B cell (primary cell): ENCODE data around the gene HMCN1. TPM values are rescaled to one million over a fixed set of nuclear protein-coding genes. Genes with fewer than 3 reads are reported as not detected.

Experiments
- ATAC-seq: fragments of 200-7000 bp; cut with Tn5 transposase; one replicate; pipeline ENCODE4 v1.10.0; 2021; ENCODE audit warnings: low read depth, mild to moderate bottlenecking, moderate number of reproducible peaks, moderate library complexity
- CTCF ChIA-PET: fragments of 350-600 bp; sonication (Branson Sonifier 250); formaldehyde crosslinking; loops from one replicate; lab custom pipeline; 2021; ENCODE audit warnings: antibody characterized with exemption, inconsistent platforms; lab: Charles Lee
- POLR2A ChIA-PET: fragments of 350-600 bp; sonication (Branson Sonifier 250); formaldehyde crosslinking; loops from one replicate; lab custom pipeline; 2021; ENCODE audit warnings: antibody characterized with exemption; lab: Charles Lee
- DNase-seq: peaks from one replicate; pipeline ENCODE4 v3.0.0; 2013
- H2AFZ ChIP-seq: 2 replicates; pipeline ENCODE4 v1.6.1; 2012; ENCODE audit warnings: mild to moderate bottlenecking, low read depth, low read length; ENCODE audit not compliant: insufficient read depth, poor library complexity, severe bottlenecking
- H3K27ac ChIP-seq, 2 donors: 1 replicate in 1 of 2; 2 replicates in 1 of 2; pipeline ENCODE4 v1.5.1; 2012 to 2013; ENCODE audit warnings: low read length in 2 of 2, mild to moderate bottlenecking in 2 of 2, moderate library complexity in 1 of 2
- H3K27me3 ChIP-seq, 4 experiments: fragments of 200-600 bp in 1 of 4; sonication (generic) in 1 of 4; replicated peaks in 1 of 4; 1 replicate in 2 of 4; 2 replicates in 2 of 4; pipeline versions ENCODE4 v1.6.1 to v1.7.0; 2013 to 2016; ENCODE audit warnings: low read length in 3 of 4, mild to moderate bottlenecking in 2 of 4, mixed read lengths in 1 of 4, moderate library complexity in 1 of 4; ENCODE audit not compliant: insufficient read depth in 4 of 4, control insufficient read depth in 3 of 4; ENCODE audit errors: control extremely low read depth in 1 of 4
- H3K36me3 ChIP-seq, 2 experiments: replicated peaks in 1 of 2; 1 replicate in 1 of 2; 2 replicates in 1 of 2; pipeline versions ENCODE4 v1.6.1 to v1.7.1; 2013; ENCODE audit warnings: low read length in 1 of 2; ENCODE audit not compliant: insufficient read depth in 2 of 2, control insufficient read depth in 1 of 2; ENCODE audit errors: control extremely low read depth in 1 of 2, extremely low read depth in 1 of 2
- H3K4me1 ChIP-seq, 2 donors: fragments of 200-600 bp in 1 of 2; sonication (generic) in 1 of 2; 1 replicate in 1 of 2; 2 replicates in 1 of 2; pipeline versions ENCODE4 v1.5.1 to v1.6.1; 2013 to 2017; ENCODE audit warnings: low read length in 2 of 2; ENCODE audit not compliant: control insufficient read depth in 2 of 2, insufficient read depth in 2 of 2
- H3K4me2 ChIP-seq: replicated peaks from 2 replicates; pipeline ENCODE3; 2012; ENCODE audit warnings: mild to moderate bottlenecking, low read depth, low read length; ENCODE audit not compliant: poor library complexity, severe bottlenecking
- H3K4me3 ChIP-seq, 5 experiments: fragments of 200-600 bp in 1 of 5; sonication (generic) in 1 of 5; 1 replicate in 3 of 5; 2 replicates in 2 of 5; pipeline versions ENCODE4 v1.5.1 to v1.7.0; 2011 to 2016; ENCODE audit warnings: low read length in 4 of 5, mild to moderate bottlenecking in 4 of 5, low read depth in 2 of 5, control low read depth in 1 of 5, moderate library complexity in 1 of 5; ENCODE audit not compliant: insufficient read depth in 1 of 5; ENCODE audit errors: control extremely low read depth in 1 of 5, extremely low read depth in 1 of 5
- H3K79me2 ChIP-seq: fragments of 200-600 bp; sonication (generic); one replicate; pipeline ENCODE4 v1.6.0; 2016; ENCODE audit warnings: low read length; ENCODE audit not compliant: control insufficient read depth, insufficient read depth
- H3K9ac ChIP-seq: fragments of 200-600 bp; sonication (generic); 2 replicates; pipeline ENCODE4 v1.6.1; 2017; ENCODE audit warnings: mild to moderate bottlenecking, low read length, moderate library complexity
- H3K9me3 ChIP-seq, 3 donors: one replicate each; pipeline versions ENCODE4 v1.6.1 to v1.7.1; 2013; ENCODE audit warnings: low read length in 2 of 3; ENCODE audit not compliant: control insufficient read depth in 2 of 3, insufficient read depth in 1 of 3; ENCODE audit errors: control extremely low read depth in 1 of 3
- H4K20me1 ChIP-seq: 2 replicates; pipeline ENCODE4 v1.6.0; 2012; ENCODE audit warnings: mild to moderate bottlenecking, low read length; ENCODE audit not compliant: insufficient read depth, control insufficient read depth, poor library complexity, severe bottlenecking
- H3K27ac Mint-ChIP-seq: one replicate; pipeline ENCODE4 v1.8.0; 2021; ENCODE audit warnings: mixed read lengths
- H3K27me3 Mint-ChIP-seq: one replicate; pipeline ENCODE4 v1.8.0; 2021; ENCODE audit warnings: mixed read lengths
- H3K4me1 Mint-ChIP-seq: one replicate; pipeline ENCODE4 v1.8.0; 2021; ENCODE audit warnings: mixed read lengths
- H3K4me3 Mint-ChIP-seq: one replicate; pipeline ENCODE4 v1.8.0; 2021; ENCODE audit warnings: mixed read lengths
- H3K9me3 Mint-ChIP-seq: one replicate; pipeline ENCODE4 v1.8.0; 2022; ENCODE audit warnings: mixed read lengths; ENCODE audit not compliant: insufficient read depth
- EZH2 ChIP-seq: IDR thresholded peaks from 2 replicates; pipeline ENCODE4 v1.6.1; 2012; ENCODE audit warnings: borderline replicate concordance, low read depth, mild to moderate bottlenecking, moderate library complexity, low read length; ENCODE audit not compliant: insufficient read depth, poor library complexity, severe bottlenecking
- WGBS: methylation state at CpG from one replicate; pipeline ENCODE4 v1.1.5; 2013; ENCODE audit warnings: missing lambda C conversion rate; ENCODE audit not compliant: insufficient coverage; 5-methylcytosine and 5-hydroxymethylcytosine counted together
- intact Hi-C: fragments of 100-400 bp; cut with micrococcal nuclease; formaldehyde crosslinking; loops from one replicate; pipeline ENCODE4 v1.10.0; 2022
- polyA plus RNA-seq: library from polyadenylated mRNA; depleted of rRNA; stranded (reverse); fragments of >200 nt; gene quantifications from 2 replicates; pipeline ENCODE4 v1.2.3, GENCODE V29; 2012
- total RNA-seq, 2 donors: library from RNA; stranded (reverse); fragments of 120-200 nt in 1 of 2; gene quantifications; 1 replicate in 1 of 2; 2 replicates in 1 of 2; pipeline versions ENCODE4 v1.2.3 to v1.2.4, GENCODE V29; 2013 to 2022
- TF ChIP-seq, protein P1 (sequence below): fragments of 200-600 bp; IDR thresholded peaks from one replicate; pipeline ENCODE4 v1.8.0; 2022; ENCODE audit warnings: antibody characterized with exemption, mild to moderate bottlenecking

Gene HMCN1
- total and polyA plus RNA-seq, 2 donors (not counting 1 experiment from before 2014, with no cell fraction given): not detected

DNA sequence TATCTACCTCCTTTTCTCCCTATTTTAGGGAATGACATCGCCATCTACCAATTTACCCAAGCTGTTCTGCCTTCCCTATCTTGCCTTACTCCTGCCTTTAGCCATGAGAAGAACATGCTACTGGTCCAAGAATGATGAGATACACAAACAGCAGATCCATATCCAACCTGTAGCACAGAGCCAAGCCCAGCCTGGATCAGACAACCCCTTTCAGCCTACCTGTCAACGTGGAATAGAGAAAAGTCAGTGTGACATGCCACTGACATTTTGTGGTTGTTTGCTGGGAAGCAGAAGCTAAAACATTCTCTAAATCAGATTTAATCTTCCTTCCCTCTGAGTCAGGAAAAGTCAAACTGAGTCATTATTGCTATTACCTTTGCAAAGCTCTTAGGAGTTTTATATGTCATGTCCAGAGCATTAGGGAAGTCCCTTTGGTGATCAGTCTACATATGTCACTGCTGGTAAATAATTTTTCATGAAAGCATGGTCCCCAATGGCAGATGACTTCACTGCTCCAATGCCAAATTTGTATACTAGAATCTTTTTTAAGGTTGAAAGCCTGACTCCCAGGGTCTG, 497.8 kb downstream of the HMCN1 start:
- H3K79me2 ChIP-seq: no peaks in the 10 kb centered on the region
- ChIA-PET CTCF (no interaction called here), POLR2A (no interaction called here)
- ATAC-seq (no peak), DNase-seq (no peak)
- H4K20me1 ChIP-seq: no peaks in the 10 kb centered on the region
- intact Hi-C loops: no loop called here
- Mint-ChIP-seq H3K4me1 (no peaks in the 10 kb centered on the region), H3K9me3 (no peaks in the 10 kb centered on the region), H3K27me3 (no peaks in the 10 kb centered on the region), H3K27ac (no peak overlapping the region), H3K4me3 (no peak overlapping the region)
- H3K4me3 ChIP-seq: no peak overlapping the region
- no peak overlapping the region for H3K4me2 ChIP-seq
- no peak overlapping the region for H3K9ac ChIP-seq
- peaks cover 0 to 2% (median 0%) of the 10 kb centered on the region in 4 experiments for H3K27me3 ChIP-seq
- H3K4me1 ChIP-seq: no peaks in the 10 kb centered on the region
- H3K36me3 ChIP-seq: no peaks in the 10 kb centered on the region
- H2AFZ ChIP-seq: no peak overlapping the region
- no peaks in the 10 kb centered on the region for H3K9me3 ChIP-seq
- 88% methylated on average over 1 of the region's 2 CpGs for WGBS
- H3K27ac ChIP-seq: no peak overlapping the region
- no peak for TF ChIP-seq EZH2
- TF ChIP-seq, protein P1, sequence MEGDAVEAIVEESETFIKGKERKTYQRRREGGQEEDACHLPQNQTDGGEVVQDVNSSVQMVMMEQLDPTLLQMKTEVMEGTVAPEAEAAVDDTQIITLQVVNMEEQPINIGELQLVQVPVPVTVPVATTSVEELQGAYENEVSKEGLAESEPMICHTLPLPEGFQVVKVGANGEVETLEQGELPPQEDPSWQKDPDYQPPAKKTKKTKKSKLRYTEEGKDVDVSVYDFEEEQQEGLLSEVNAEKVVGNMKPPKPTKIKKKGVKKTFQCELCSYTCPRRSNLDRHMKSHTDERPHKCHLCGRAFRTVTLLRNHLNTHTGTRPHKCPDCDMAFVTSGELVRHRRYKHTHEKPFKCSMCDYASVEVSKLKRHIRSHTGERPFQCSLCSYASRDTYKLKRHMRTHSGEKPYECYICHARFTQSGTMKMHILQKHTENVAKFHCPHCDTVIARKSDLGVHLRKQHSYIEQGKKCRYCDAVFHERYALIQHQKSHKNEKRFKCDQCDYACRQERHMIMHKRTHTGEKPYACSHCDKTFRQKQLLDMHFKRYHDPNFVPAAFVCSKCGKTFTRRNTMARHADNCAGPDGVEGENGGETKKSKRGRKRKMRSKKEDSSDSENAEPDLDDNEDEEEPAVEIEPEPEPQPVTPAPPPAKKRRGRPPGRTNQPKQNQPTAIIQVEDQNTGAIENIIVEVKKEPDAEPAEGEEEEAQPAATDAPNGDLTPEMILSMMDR: no peak

DNA sequence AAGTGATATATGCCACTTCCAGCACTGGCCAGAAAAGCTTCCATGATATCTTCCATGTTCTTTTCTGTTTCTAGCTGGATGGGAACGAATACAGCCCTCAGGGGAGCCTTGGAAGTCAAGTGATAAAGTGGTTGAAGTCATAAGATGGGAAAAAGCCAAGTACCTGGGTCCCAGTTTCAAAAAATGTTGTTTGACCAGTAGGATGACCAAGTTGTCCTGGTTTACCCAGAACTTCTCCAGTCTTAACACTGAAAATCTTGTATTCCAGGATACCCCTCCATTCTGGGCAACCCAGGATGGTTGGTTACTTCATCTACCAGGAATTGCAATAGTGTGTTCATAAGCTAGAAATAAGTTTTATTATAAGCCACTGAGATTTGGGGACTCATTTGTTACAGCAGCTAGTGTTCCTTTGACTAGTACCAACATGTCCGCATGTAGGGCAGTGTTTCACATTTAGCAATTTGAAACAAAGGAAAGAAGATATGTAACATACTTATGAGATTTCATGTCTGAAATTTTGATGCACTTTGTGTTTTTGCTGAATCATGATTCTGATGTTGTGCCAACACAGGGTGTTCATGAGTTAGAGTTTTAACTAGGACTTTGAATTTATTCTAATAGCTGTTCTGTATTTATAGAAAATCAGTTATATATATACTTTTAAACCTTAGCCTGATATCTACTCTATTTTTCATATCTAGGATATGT, 500.9 kb downstream of the HMCN1 start:
- Histone ChIP-seq H3K4me3 (no peak overlapping the region), H3K79me2 (no peaks in the 10 kb centered on the region), H3K27me3 (no peaks in the 10 kb centered on the region), H4K20me1 (no peaks in the 10 kb centered on the region), H3K9ac (no peak overlapping the region), H3K36me3 (no peaks in the 10 kb centered on the region), H3K4me2 (no peak overlapping the region), H3K4me1 (no peaks in the 10 kb centered on the region), H3K27ac (no peak overlapping the region), H3K9me3 (no peaks in the 10 kb centered on the region), H2AFZ (no peak overlapping the region)
- Mint-ChIP-seq H3K27me3 (no peaks in the 10 kb centered on the region), H3K4me1 (no peaks in the 10 kb centered on the region), H3K4me3 (no peak overlapping the region), H3K27ac (no peak overlapping the region), H3K9me3 (no peaks in the 10 kb centered on the region)
- 57% methylated on average over 2 of the region's 2 CpGs for WGBS
- intact Hi-C loops: no loop called here
- ChIA-PET POLR2A (no interaction called here), CTCF (no interaction called here)
- ATAC-seq (no peak), DNase-seq (no peak)
- TF ChIP-seq, protein P1: no peak
- TF ChIP-seq EZH2: no peak
